IMR-90 (cell line): ENCODE data around the gene VCPKMT. TPM values are rescaled to one million over a fixed set of nuclear protein-coding genes. Genes with fewer than 3 reads are reported as not detected.

Experiments
- ATAC-seq: fragments of 200-7000 bp; cut with Tn5 transposase; 2 replicates; pipeline ENCODE4 v1.9.1; 2020; ENCODE audit warnings: low read depth, mild to moderate bottlenecking, moderate library complexity
- BruUV-seq: library from RNA; stranded (reverse); fragments of 400-500 nt; replicated peaks from 2 replicates; lab custom pipeline; 2021; lab: Mats Ljungman, UMichigan
- CTCF ChIA-PET: fragments of 300-600 bp; formaldehyde crosslinking; extraction: SDS; loops from one replicate; lab custom pipeline; 2021; ENCODE audit warnings: antibody characterized with exemption; lab: Yijun Ruan, JAX
- POLR2A ChIA-PET: fragments of 300-600 bp; sonication (Branson Sonifier 250); formaldehyde crosslinking; loops from one replicate; lab custom pipeline; 2022; ENCODE audit warnings: antibody characterized with exemption; ENCODE audit not compliant: unreplicated experiment; lab: Charles Lee
- DNase-seq: peaks from one replicate; pipeline ENCODE4 v3.0.0; 2013
- H2AFZ ChIP-seq: replicated peaks from 2 replicates; pipeline ENCODE3; 2013; ENCODE audit warnings: low read length, mild to moderate bottlenecking; ENCODE audit not compliant: poor library complexity
- H2AK5ac ChIP-seq: 2 replicates; pipeline ENCODE4 v1.6.1; 2013; ENCODE audit warnings: low read depth, low read length, inconsistent platforms
- H2AK9ac ChIP-seq: replicated peaks from 2 replicates; pipeline ENCODE3; 2013; ENCODE audit warnings: mild to moderate bottlenecking, low read depth, low read length, moderate library complexity; ENCODE audit not compliant: poor library complexity
- H2BK120ac ChIP-seq: 2 replicates; pipeline ENCODE4 v1.6.1; 2013; ENCODE audit warnings: low read depth, low read length, inconsistent platforms
- H2BK15ac ChIP-seq: 3 replicates; pipeline ENCODE4 v1.6.1; 2013; ENCODE audit warnings: low read depth, low read length, inconsistent platforms
- H2BK20ac ChIP-seq: 2 replicates; pipeline ENCODE4 v1.6.1; 2013; ENCODE audit warnings: low read depth, mild to moderate bottlenecking, inconsistent platforms, low read length, moderate library complexity
- H2BK5ac ChIP-seq: 2 replicates; pipeline ENCODE4 v1.6.1; 2013; ENCODE audit warnings: mild to moderate bottlenecking, low read depth, low read length, inconsistent platforms; ENCODE audit not compliant: poor library complexity, severe bottlenecking
- H3K14ac ChIP-seq: replicated peaks from 2 replicates; pipeline ENCODE4 v1.6.1; 2013; ENCODE audit warnings: low read depth, low read length, inconsistent platforms
- H3K18ac ChIP-seq: 2 replicates; pipeline ENCODE4 v1.6.1; 2013; ENCODE audit warnings: low read depth, low read length, control low read depth
- H3K23ac ChIP-seq: 2 replicates; pipeline ENCODE4 v1.6.1; 2013; ENCODE audit warnings: low read depth, low read length, inconsistent platforms
- H3K27ac ChIP-seq: 2 replicates; pipeline ENCODE4 v1.5.1; 2013; ENCODE audit warnings: mild to moderate bottlenecking, control low read depth, low read length; ENCODE audit not compliant: insufficient read depth
- H3K27me3 ChIP-seq: 2 replicates; pipeline ENCODE4 v1.6.1; 2013; ENCODE audit warnings: low read length; ENCODE audit not compliant: control insufficient read depth, insufficient read depth
- H3K36me3 ChIP-seq: 2 replicates; pipeline ENCODE4 v1.6.1; 2013; ENCODE audit warnings: low read length, mixed read lengths; ENCODE audit not compliant: control insufficient read depth, insufficient read depth
- H3K4ac ChIP-seq: 2 replicates; pipeline ENCODE4 v1.6.1; 2013; ENCODE audit warnings: low read depth, low read length, inconsistent platforms
- H3K4me1 ChIP-seq: 2 replicates; pipeline ENCODE4 v1.6.1; 2013; ENCODE audit warnings: low read length, mixed read lengths; ENCODE audit not compliant: control insufficient read depth, insufficient read depth
- H3K4me2 ChIP-seq: 2 replicates; pipeline ENCODE4 v1.6.1; 2013; ENCODE audit warnings: low read depth, mild to moderate bottlenecking, control low read depth, low read length, moderate library complexity
- H3K4me3 ChIP-seq: 2 replicates; pipeline ENCODE4 v1.5.1; 2013; ENCODE audit warnings: low read depth, mild to moderate bottlenecking, control low read depth, low read length, moderate library complexity; ENCODE audit not compliant: insufficient read depth
- H3K56ac ChIP-seq: 2 replicates; pipeline ENCODE4 v1.6.1; 2013; ENCODE audit warnings: low read length, inconsistent platforms; ENCODE audit not compliant: insufficient read depth; ENCODE audit errors: extremely low read depth
- H3K79me1 ChIP-seq, 2 experiments: 2 replicates each; pipeline ENCODE4 v1.6.1; 2013; ENCODE audit warnings: low read length in 2 of 2, inconsistent platforms in 1 of 2, low read depth in 1 of 2
- H3K9ac ChIP-seq: 2 replicates; pipeline ENCODE4 v1.6.1; 2013; ENCODE audit warnings: low read depth, low read length, control low read depth
- H3K9me1 ChIP-seq: 2 replicates; pipeline ENCODE4 v1.6.1; 2013; ENCODE audit warnings: low read length, inconsistent platforms; ENCODE audit not compliant: insufficient read depth
- H3K9me3 ChIP-seq: 2 replicates; pipeline ENCODE4 v1.6.1; 2013; ENCODE audit warnings: low read length; ENCODE audit not compliant: control insufficient read depth, insufficient read depth
- H4K20me1 ChIP-seq: 2 replicates; pipeline ENCODE4 v1.6.1; 2013; ENCODE audit warnings: low read length, inconsistent platforms; ENCODE audit not compliant: insufficient read depth
- H4K5ac ChIP-seq: 2 replicates; pipeline ENCODE4 v1.6.1; 2013; ENCODE audit warnings: mild to moderate bottlenecking, low read depth, low read length, control low read depth
- H4K8ac ChIP-seq, 2 experiments: 2 replicates each; pipeline ENCODE4 v1.6.1; 2013; ENCODE audit warnings: low read depth in 2 of 2, low read length in 2 of 2, control low read depth in 1 of 2, inconsistent platforms in 1 of 2
- H4K91ac ChIP-seq: 2 replicates; pipeline ENCODE4 v1.6.1; 2013; ENCODE audit warnings: low read depth, low read length, inconsistent platforms; ENCODE audit not compliant: insufficient read depth
- CTCF ChIP-seq: conservative IDR thresholded peaks from 2 replicates; pipeline ENCODE4 v1.5.1; 2012; ENCODE audit warnings: mild to moderate bottlenecking, low read depth, low read length, improper control_type of control experiment
- FOS ChIP-seq: fragments of 150-350 bp; IDR thresholded peaks from 2 replicates; pipeline ENCODE4 v1.6.1; 2016; ENCODE audit warnings: low read depth, low read length
- MXI1 ChIP-seq: IDR thresholded peaks from 2 replicates; pipeline ENCODE4 v1.6.1; 2012; ENCODE audit warnings: low read depth, mild to moderate bottlenecking, low read length, moderate library complexity, borderline replicate concordance
- RAD21 ChIP-seq: IDR thresholded peaks from 2 replicates; pipeline ENCODE4 v1.6.1; 2012; ENCODE audit warnings: low read length, improper control_type of control experiment
- SMC3 ChIP-seq: fragments of 150-350 bp; IDR thresholded peaks from 2 replicates; pipeline ENCODE4 v1.6.1; 2016; ENCODE audit warnings: low read depth, mild to moderate bottlenecking, antibody characterized with exemption, low read length, moderate library complexity
- WGBS, 2 experiments: methylation state at CpG; one replicate each; pipeline versions ENCODE4 v1.1.5 to v1.1.7; 2013; ENCODE audit warnings: missing lambda C conversion rate in 2 of 2; ENCODE audit not compliant: insufficient read length in 1 of 2; ENCODE audit errors: extremely low coverage in 2 of 2; 5-methylcytosine and 5-hydroxymethylcytosine counted together
- dilution Hi-C: fragments of 300-500 bp; cut with HindIII; formaldehyde crosslinking; loops from one replicate; pipeline ENCODE4 v1.14.3; 2018; ENCODE audit warnings: low sequenced_read_pairs; ENCODE audit not compliant: unreplicated experiment
- in situ Hi-C: fragments of 300-500 bp; cut with MboI; formaldehyde crosslinking; loops from 3 replicates; pipeline ENCODE4 v1.14.3; 2019; ENCODE audit warnings: low sequenced_read_pairs, inconsistent platforms, mixed read lengths
- intact Hi-C: fragments of 100-400 bp; cut with micrococcal nuclease; formaldehyde crosslinking; loops from 2 replicates; pipeline ENCODE4 v1.10.0; 2022
- polyA plus RNA-seq, 3 experiments: library from polyadenylated mRNA; depleted of rRNA; stranded (reverse); fragments of >200 nt; gene quantifications; 2 replicates each; pipeline ENCODE4 v1.2.3, GENCODE V29; 2012; ENCODE audit warnings: low replicate concordance in 1 of 3
- total RNA-seq: library from RNA; depleted of rRNA; stranded (reverse); fragments of >200 nt; gene quantifications from 2 replicates; pipeline ENCODE4 v1.2.3, GENCODE V29; 2012

The VCPKMT gene
- total and polyA plus RNA-seq, 2 of the 4 experiments (the other 2 are of a cell fraction) = 2.5 to 4.7 TPM

DNA sequence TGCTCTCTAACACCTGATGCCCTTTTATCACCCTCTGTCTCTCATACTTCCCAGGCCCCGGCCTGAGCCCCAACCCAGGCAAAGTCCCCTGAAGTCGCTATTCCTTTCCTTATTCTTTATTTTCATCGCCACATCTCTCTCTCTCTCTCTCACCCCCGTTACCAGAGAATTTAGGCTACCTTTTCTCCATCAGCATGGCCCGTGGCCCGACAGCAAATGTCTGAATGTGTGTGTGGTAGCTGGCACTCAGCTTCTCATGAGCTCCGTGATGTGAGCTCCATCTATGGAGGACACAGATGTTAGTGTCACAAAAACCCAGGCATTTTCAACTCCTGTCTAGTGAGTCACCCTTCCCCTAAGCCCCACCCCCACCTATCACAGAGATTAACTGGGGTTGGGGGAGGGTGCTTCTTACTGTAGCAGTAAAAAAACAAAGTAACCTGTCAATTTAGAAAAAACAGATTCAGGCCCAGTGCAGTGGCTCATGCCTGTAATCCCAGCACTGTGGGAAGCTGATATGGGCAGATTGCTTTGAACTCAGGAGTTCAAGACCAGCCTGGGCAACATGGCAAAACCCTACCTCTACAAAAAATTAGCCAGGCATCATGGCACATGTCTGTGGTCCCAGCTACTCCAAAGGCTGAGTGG is 53.8 kb downstream of the VCPKMT start:
- H3K14ac ChIP-seq = peak overlapping the region; percentile 89
- peak overlapping the region; percentile 95 for H2AK5ac ChIP-seq
- H3K9ac ChIP-seq = 0 out of 2 replicates have a peak overlapping the region, but pooled peaks have one; percentile 2
- 0 out of 2 replicates have a peak, but pooled peaks have one; percentile 18 for TF ChIP-seq CTCF
- TF ChIP-seq RAD21 = peak; percentile 39
- TF ChIP-seq FOS = peak; percentile 59; the same call in 1 of the 2 replicates
- 0 out of 2 replicates have a peak, but pooled peaks have one; percentile 4 for TF ChIP-seq SMC3
- no peak for TF ChIP-seq MXI1
- peak overlapping the region; percentile 90 for H3K18ac ChIP-seq
- H4K5ac ChIP-seq = peak overlapping the region; percentile 88
- H3K4ac ChIP-seq = peak overlapping the region; percentile 93
- intact Hi-C loops = loop anchor here (5.0 kb wide), 1 partner anchor 195 kb away; no protein-coding TSS in a partner anchor
- peak overlapping the region; percentile 92 for H3K27ac ChIP-seq
- H3K27me3 ChIP-seq = no peaks in the 10 kb centered on the region
- peaks cover 0 to 9% of the 10 kb centered on the region in 2 experiments; a peak in 2 of 4 replicates for H3K79me1 ChIP-seq
- no peaks in the 10 kb centered on the region for H4K20me1 ChIP-seq
- H2AK9ac ChIP-seq = peak overlapping the region; percentile 92
- POLR2A ChIA-PET = interaction anchor here (0.7 kb wide), 1 partner anchor 42 kb away, joined by 3 read pairs; no protein-coding TSS in a partner anchor
- BruUV-seq = no TSS peak
- H3K4me2 ChIP-seq = no peak overlapping the region
- peak overlapping the region; percentile 94 for H4K8ac ChIP-seq
- peak overlapping the region; percentile 88 for H2AFZ ChIP-seq
- H2BK15ac ChIP-seq = peak overlapping the region; percentile 99; the same call in 2 of the 3 replicates
- H2BK5ac ChIP-seq = peak overlapping the region; percentile 94
- peak overlapping the region; percentile 99; the same call in 1 of the 2 replicates for H3K23ac ChIP-seq
- DNase-seq = peak; percentile 83
- H2BK20ac ChIP-seq = peak overlapping the region; percentile 98
- CTCF ChIA-PET = interaction anchor here (0.6 to 1.7 kb wide), 3 partner anchors 26 to 196 kb away, joined by 3 to 7 read pairs (median 3); no protein-coding TSS in a partner anchor
- in situ Hi-C loops = no loop called here
- peaks cover 37% of the 10 kb centered on the region for H3K9me1 ChIP-seq
- peak; percentile 47 for ATAC-seq
- H2BK120ac ChIP-seq = peak overlapping the region; percentile 100
- peak overlapping the region; percentile 98 for H4K91ac ChIP-seq
- H3K9me3 ChIP-seq = no peaks in the 10 kb centered on the region
- dilution Hi-C loops = no loop called here
- H3K36me3 ChIP-seq = no peaks in the 10 kb centered on the region
- peaks cover 35% of the 10 kb centered on the region for H3K4me1 ChIP-seq
- peak overlapping the region; percentile 42 for H3K56ac ChIP-seq
- H3K4me3 ChIP-seq = no peak overlapping the region
- no CpG with 5 or more reads among the region's 7 CpGs for WGBS, 2 experiments
